Skeletal muscle satellite cell (primary cell): ENCODE results near the gene DCLK1.
A peak's percentile ranks its signal among the peaks of the same experiment; 100 is the strongest.

ENCODE experiments used
- H3K27me3 ChIP-seq: 2 replicates; pipeline ENCODE4 v1.7.0; 2013; ENCODE audit warnings: low read length; ENCODE audit not compliant: control insufficient read depth, insufficient read depth
- H3K36me3 ChIP-seq: 2 replicates; pipeline ENCODE4 v1.7.0; 2013; ENCODE audit warnings: mild to moderate bottlenecking, control low read depth, low read length; ENCODE audit not compliant: insufficient read depth
- H3K4me1 ChIP-seq: 2 replicates; pipeline ENCODE4 v1.7.0; 2013; ENCODE audit warnings: low read length; ENCODE audit not compliant: control insufficient read depth, insufficient read depth
- H3K4me2 ChIP-seq: 2 replicates; pipeline ENCODE4 v1.7.0; 2013; ENCODE audit warnings: mild to moderate bottlenecking, low read length
- H3K4me3 ChIP-seq: 2 replicates; pipeline ENCODE4 v1.7.0; 2013; ENCODE audit warnings: low read length
- H3K9ac ChIP-seq: 2 replicates; pipeline ENCODE4 v1.7.0; 2013; ENCODE audit warnings: mild to moderate bottlenecking, low read depth, low read length, moderate library complexity
- H3K9me3 ChIP-seq: replicated peaks from 2 replicates; pipeline ENCODE4 v1.7.0; 2013; ENCODE audit warnings: mild to moderate bottlenecking, control low read depth, low read length

Gene DCLK1

GRCh38 chr13:36061621-36062020, 69.6 kb downstream of the DCLK1 start:
- H3K4me1 ChIP-seq: no peaks in the 10 kb centered on the region
- H3K9me3 ChIP-seq: no peaks in the 10 kb centered on the region
- H3K36me3 ChIP-seq: no peaks in the 10 kb centered on the region
- H3K27me3 ChIP-seq: no peaks in the 10 kb centered on the region
- no peak overlapping the region for H3K4me2 ChIP-seq
- H3K9ac ChIP-seq: no peak overlapping the region
- H3K4me3 ChIP-seq: no peak overlapping the region

GRCh38 chr13:36061054-36061453, 70.1 kb downstream of the DCLK1 start:
- H3K4me2 ChIP-seq: no peak overlapping the region
- no peak overlapping the region for H3K4me3 ChIP-seq
- no peaks in the 10 kb centered on the region for H3K27me3 ChIP-seq
- H3K9me3 ChIP-seq: no peaks in the 10 kb centered on the region
- no peak overlapping the region for H3K9ac ChIP-seq
- H3K4me1 ChIP-seq: no peaks in the 10 kb centered on the region
- no peaks in the 10 kb centered on the region for H3K36me3 ChIP-seq

- H3K4me3 ChIP-seq: no peak overlapping the region
- H3K27me3 ChIP-seq: no peaks in the 10 kb centered on the region
- no peaks in the 10 kb centered on the region for H3K4me1 ChIP-seq
- H3K36me3 ChIP-seq: no peaks in the 10 kb centered on the region
- H3K9me3 ChIP-seq: no peaks in the 10 kb centered on the region
- no peak overlapping the region for H3K4me2 ChIP-seq
- no peak overlapping the region for H3K9ac ChIP-seq
These were observed 71.9 kb downstream of the DCLK1 start for GRCh38 chr13:36059321-36059720.

- Histone ChIP-seq H3K27me3 (no peaks in the 10 kb centered on the region), H3K4me3 (no peak overlapping the region), H3K4me1 (no peaks in the 10 kb centered on the region), H3K4me2 (no peak overlapping the region), H3K36me3 (no peaks in the 10 kb centered on the region), H3K9ac (no peak overlapping the region), H3K9me3 (no peaks in the 10 kb centered on the region)
These were observed 73.1 kb downstream of the DCLK1 start for GRCh38 chr13:36058116-36058515.

GRCh38 chr13:36057547-36057946, 73.6 kb downstream of the DCLK1 start:
- Histone ChIP-seq H3K4me2 (no peak overlapping the region), H3K9ac (no peak overlapping the region), H3K4me1 (no peaks in the 10 kb centered on the region), H3K27me3 (peaks cover 3% of the 10 kb centered on the region), H3K9me3 (no peaks in the 10 kb centered on the region), H3K4me3 (no peak overlapping the region), H3K36me3 (no peaks in the 10 kb centered on the region)

- Histone ChIP-seq H3K27me3 (peaks cover 3% of the 10 kb centered on the region), H3K4me1 (no peaks in the 10 kb centered on the region), H3K36me3 (no peaks in the 10 kb centered on the region), H3K9ac (no peak overlapping the region), H3K4me2 (no peak overlapping the region), H3K4me3 (no peak overlapping the region), H3K9me3 (no peaks in the 10 kb centered on the region)
These were observed 74.1 kb downstream of the DCLK1 start for GRCh38 chr13:36057041-36057440.

- no peaks in the 10 kb centered on the region for H3K4me1 ChIP-seq
- H3K9ac ChIP-seq: no peak overlapping the region
- H3K4me2 ChIP-seq: no peak overlapping the region
- no peak overlapping the region for H3K4me3 ChIP-seq
- H3K9me3 ChIP-seq: no peaks in the 10 kb centered on the region
- peaks cover 3% of the 10 kb centered on the region for H3K27me3 ChIP-seq
- no peaks in the 10 kb centered on the region for H3K36me3 ChIP-seq
These were observed 75.8 kb downstream of the DCLK1 start for GRCh38 chr13:36055366-36055765.

- H3K4me1 ChIP-seq: no peaks in the 10 kb centered on the region
- peaks cover 3% of the 10 kb centered on the region for H3K27me3 ChIP-seq
- no peak overlapping the region for H3K4me2 ChIP-seq
- no peak overlapping the region for H3K9ac ChIP-seq
- no peak overlapping the region for H3K4me3 ChIP-seq
- no peaks in the 10 kb centered on the region for H3K9me3 ChIP-seq
- H3K36me3 ChIP-seq: no peaks in the 10 kb centered on the region
These were observed 77.1 kb downstream of the DCLK1 start for GRCh38 chr13:36054041-36054440.

- no peaks in the 10 kb centered on the region for H3K9me3 ChIP-seq
- no peak overlapping the region for H3K4me3 ChIP-seq
- peaks cover 3% of the 10 kb centered on the region for H3K27me3 ChIP-seq
- H3K4me2 ChIP-seq: no peak overlapping the region
- H3K9ac ChIP-seq: no peak overlapping the region
- H3K36me3 ChIP-seq: no peaks in the 10 kb centered on the region
- H3K4me1 ChIP-seq: no peaks in the 10 kb centered on the region
These were observed 80.1 kb downstream of the DCLK1 start for GRCh38 chr13:36051082-36051481.

- no peak overlapping the region for H3K4me3 ChIP-seq
- H3K4me1 ChIP-seq: peaks cover 8% of the 10 kb centered on the region
- no peaks in the 10 kb centered on the region for H3K36me3 ChIP-seq
- H3K4me2 ChIP-seq: no peak overlapping the region
- H3K9me3 ChIP-seq: no peaks in the 10 kb centered on the region
- H3K9ac ChIP-seq: no peak overlapping the region
- no peaks in the 10 kb centered on the region for H3K27me3 ChIP-seq
These were observed 84.5 kb downstream of the DCLK1 start for GRCh38 chr13:36046672-36047071.

- no peaks in the 10 kb centered on the region for H3K36me3 ChIP-seq
- no peaks in the 10 kb centered on the region for H3K9me3 ChIP-seq
- H3K4me1 ChIP-seq: peaks cover 32% of the 10 kb centered on the region
- H3K4me2 ChIP-seq: peak overlapping the region; percentile 35
- H3K4me3 ChIP-seq: no peak overlapping the region
- H3K9ac ChIP-seq: peak overlapping the region; percentile 44
- H3K27me3 ChIP-seq: no peaks in the 10 kb centered on the region
These were observed 92.2 kb downstream of the DCLK1 start for GRCh38 chr13:36038785-36039555.

GRCh38 chr13:36033035-36033434, 98.1 kb downstream of the DCLK1 start:
- Histone ChIP-seq H3K4me3 (no peak overlapping the region), H3K4me2 (no peak overlapping the region), H3K36me3 (no peaks in the 10 kb centered on the region), H3K9ac (no peak overlapping the region), H3K4me1 (peaks cover 22% of the 10 kb centered on the region), H3K27me3 (no peaks in the 10 kb centered on the region), H3K9me3 (no peaks in the 10 kb centered on the region)
